ENCODE data around the gene HES4. TPM values are rescaled to one million over a fixed set of nuclear protein-coding genes. Genes with fewer than 3 reads are reported as not detected.

Gene HES4
- total RNA-seq, 1 experiment from 2014 or later: 18.5 TPM

- intact Hi-C loops (cut with micrococcal nuclease; ENCODE audit: unreplicated experiment): no loop called here
Observed at GRCh38 chr1:973459-974292, 26.2 kb downstream of the HES4 start.

DNA sequence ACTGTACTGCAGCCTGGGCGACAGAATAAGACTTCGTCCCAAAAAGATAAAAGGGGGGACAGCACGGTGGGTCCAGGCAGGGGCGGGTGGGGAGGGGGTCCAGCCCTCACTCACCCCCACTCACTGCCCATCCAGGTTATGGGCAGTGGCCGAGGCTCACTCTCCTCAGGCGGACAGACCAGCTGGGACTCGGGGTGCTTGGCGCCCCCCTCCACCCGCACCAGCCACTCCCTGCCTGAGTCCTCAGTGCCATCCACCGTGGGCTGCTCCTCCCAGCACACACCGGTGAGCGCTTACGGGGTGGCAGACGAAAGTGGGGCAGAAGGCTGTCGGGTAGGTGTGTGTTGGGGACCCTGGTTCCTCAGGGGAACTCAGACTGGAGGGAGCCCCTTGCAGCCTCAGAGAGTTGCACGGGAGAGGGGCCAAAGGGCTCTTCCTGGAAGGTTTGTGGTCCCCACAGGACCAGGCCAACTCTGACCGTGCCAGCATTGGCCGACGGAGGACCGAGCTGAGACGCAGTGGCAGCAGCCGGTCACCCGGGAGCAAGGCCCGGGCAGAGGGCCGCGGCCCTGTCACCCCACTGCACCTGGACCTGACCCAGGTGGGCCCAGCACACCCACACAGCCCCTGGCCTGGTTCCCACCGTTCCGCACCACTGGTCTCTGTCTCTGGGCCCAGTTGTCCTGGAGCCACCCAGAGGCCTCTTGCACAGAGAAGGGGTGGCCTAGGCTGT, 27.0 kb downstream of the HES4 start:
- no peaks in the 10 kb centered on the region for H3K9me3 ChIP-seq (ENCODE audit: low read depth, low read length, poor library complexity, severe bottlenecking)
- H3K27me3 ChIP-seq (replicated peaks; ENCODE audit: insufficient read depth, low read depth, low read length, poor library complexity): peaks cover 25% of the 10 kb centered on the region
- no peak overlapping the region for H3K27ac ChIP-seq (ENCODE audit: low read depth, low read length, poor library complexity, severe bottlenecking)
- no peak for DNase-seq (ENCODE audit: low spot score)
- H3K4me1 ChIP-seq (ENCODE audit: insufficient read depth, low read length, poor library complexity, severe bottlenecking): peaks cover 8% of the 10 kb centered on the region
- no peak overlapping the region for H3K4me3 ChIP-seq (ENCODE audit: low read depth, low read length, poor library complexity, severe bottlenecking)
- no peaks in the 10 kb centered on the region for H3K36me3 ChIP-seq (ENCODE audit: insufficient read depth, low read length, poor library complexity, severe bottlenecking)
- no TSS peak for BruUV-seq (replicated peaks)
- POLR2A ChIA-PET (ENCODE audit: low non-redundant PET): no interaction called here
- TF ChIP-seq EZH2 (IDR thresholded peaks at IDR 0.05; ENCODE audit: borderline replicate concordance, low read depth, low read length, poor library complexity, severe bottlenecking) (no peak), CTCF (conservative IDR thresholded peaks at IDR 0.05; ENCODE audit: low read depth, low read length) (no peak)
- CTCF ChIA-PET: no interaction called here
- intact Hi-C loops (cut with micrococcal nuclease; ENCODE audit: unreplicated experiment): no loop called here

More at GRCh38 chr1:973459-974292, 26.2 kb downstream of the HES4 start:
- H3K27ac ChIP-seq (ENCODE audit: low read depth, low read length, poor library complexity, severe bottlenecking): no peak overlapping the region
- H3K4me1 ChIP-seq (ENCODE audit: insufficient read depth, low read length, poor library complexity, severe bottlenecking): peaks cover 8% of the 10 kb centered on the region
- H3K4me3 ChIP-seq (ENCODE audit: low read depth, low read length, poor library complexity, severe bottlenecking): no peak overlapping the region
- DNase-seq (ENCODE audit: low spot score): no peak
- H3K9me3 ChIP-seq (ENCODE audit: low read depth, low read length, poor library complexity, severe bottlenecking): no peaks in the 10 kb centered on the region
- peaks cover 25% of the 10 kb centered on the region for H3K27me3 ChIP-seq (replicated peaks; ENCODE audit: insufficient read depth, low read depth, low read length, poor library complexity)
- CTCF ChIA-PET: no interaction called here
- H3K36me3 ChIP-seq (ENCODE audit: insufficient read depth, low read length, poor library complexity, severe bottlenecking): no peaks in the 10 kb centered on the region
- BruUV-seq (replicated peaks): no TSS peak
- TF ChIP-seq EZH2 (IDR thresholded peaks at IDR 0.05; ENCODE audit: borderline replicate concordance, low read depth, low read length, poor library complexity, severe bottlenecking) (no peak), CTCF (conservative IDR thresholded peaks at IDR 0.05; ENCODE audit: low read depth, low read length) (no peak)
- POLR2A ChIA-PET (ENCODE audit: low non-redundant PET): no interaction called here

GRCh38 chr1:971751-972506, 28.0 kb downstream of the HES4 start:
- no peak for TF ChIP-seq CTCF (conservative IDR thresholded peaks at IDR 0.05; ENCODE audit: low read depth, low read length)
- no peak for TF ChIP-seq EZH2 (IDR thresholded peaks at IDR 0.05; ENCODE audit: borderline replicate concordance, low read depth, low read length, poor library complexity, severe bottlenecking)
- ChIA-PET CTCF (no interaction called here), POLR2A (ENCODE audit: low non-redundant PET) (interaction anchor here (0.6 kb wide), 1 partner anchor 39 kb away, joined by 7 read pairs; no protein-coding TSS in a partner anchor)
- no peak for DNase-seq (ENCODE audit: low spot score)
- Histone ChIP-seq H3K27me3 (replicated peaks; ENCODE audit: insufficient read depth, low read depth, low read length, poor library complexity) (peaks cover 25% of the 10 kb centered on the region), H3K36me3 (ENCODE audit: insufficient read depth, low read length, poor library complexity, severe bottlenecking) (no peaks in the 10 kb centered on the region), H3K9me3 (ENCODE audit: low read depth, low read length, poor library complexity, severe bottlenecking) (no peaks in the 10 kb centered on the region), H3K4me1 (ENCODE audit: insufficient read depth, low read length, poor library complexity, severe bottlenecking) (peaks cover 12% of the 10 kb centered on the region), H3K4me3 (ENCODE audit: low read depth, low read length, poor library complexity, severe bottlenecking) (no peak overlapping the region), H3K27ac (ENCODE audit: low read depth, low read length, poor library complexity, severe bottlenecking) (no peak overlapping the region)
- intact Hi-C loops (cut with micrococcal nuclease; ENCODE audit: unreplicated experiment): no loop called here
- no TSS peak for BruUV-seq (replicated peaks)

Measured in A673 (cell line).